ENCODE measurements around the gene EFNA2. TPM values are rescaled to one million over a fixed set of nuclear protein-coding genes. Genes with fewer than 3 reads are reported as not detected.

Gene EFNA2
- total and polyA plus RNA-seq, 2 donors: 0.09 to 0.21 TPM

DNA sequence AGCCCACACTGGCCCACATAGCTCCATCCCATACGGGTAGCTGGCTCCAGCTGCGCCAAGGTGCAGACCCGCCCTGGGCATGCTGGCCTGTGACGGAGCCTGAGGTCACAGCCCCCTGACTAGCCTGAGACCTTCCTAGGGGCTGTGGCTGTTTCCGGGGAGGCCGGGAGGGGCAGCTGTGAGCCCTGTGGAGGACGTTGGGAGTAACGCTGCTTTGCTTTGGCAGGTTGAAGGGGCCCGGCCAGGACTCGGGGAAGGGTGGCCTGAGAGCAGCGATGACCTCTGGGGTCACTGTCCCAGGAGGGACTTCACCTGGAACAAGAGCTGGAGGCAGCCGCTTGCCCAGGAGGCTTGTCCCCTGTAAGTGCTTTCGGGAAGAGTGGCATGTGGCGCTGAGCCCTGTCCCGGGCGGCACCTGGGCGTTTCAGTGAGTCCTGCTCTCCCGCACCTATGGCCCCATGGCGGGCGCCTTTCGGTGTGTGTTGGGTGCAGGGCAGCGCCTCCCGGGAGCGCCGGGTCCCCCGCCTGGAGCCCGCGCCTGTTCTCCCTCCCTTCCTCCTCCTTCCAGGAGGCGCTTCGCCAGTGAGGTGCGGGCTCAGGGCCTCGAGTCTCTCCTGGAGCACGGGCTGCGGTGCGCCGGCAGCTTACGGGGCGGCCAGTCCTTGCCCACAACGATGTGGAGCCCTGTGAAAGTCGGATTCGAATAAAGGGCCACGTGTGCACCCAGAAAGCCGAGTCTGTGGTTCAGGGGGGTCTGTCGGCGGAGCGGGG lies 11.4 kb upstream of the EFNA2 start:
- peak overlapping the region; percentile 89 to 100 for H3K27ac ChIP-seq (ENCODE audit: low read depth in 1 of 2, low read length in 1 of 2)
- H3K9me3 ChIP-seq (ENCODE audit: control insufficient read depth in 2 of 2, insufficient read depth in 1 of 2, low read length in 1 of 2): peaks cover 0 to 13% of the 10 kb centered on the region in 2 donors
- H3K4me1 ChIP-seq (ENCODE audit: control insufficient read depth in 2 of 2, insufficient read depth in 2 of 2, low read length in 2 of 2): peaks cover 33 to 70% of the 10 kb centered on the region in 2 donors
- H3K4me3 ChIP-seq (ENCODE audit: low read length in 2 of 2): peak overlapping the region in 1 of 2 donors; percentile 39
- WGBS: 95% methylated on average over 46 of the region's 46 CpGs
- peaks cover 55 to 79% of the 10 kb centered on the region in 2 donors for H3K36me3 ChIP-seq (ENCODE audit: control insufficient read depth in 2 of 2, insufficient read depth in 2 of 2, low read length in 1 of 2)
- no peaks in the 10 kb centered on the region for H3K27me3 ChIP-seq (ENCODE audit: control insufficient read depth in 2 of 2, insufficient read depth in 1 of 2, low read length in 1 of 2)
- no peak for DNase-seq (ENCODE audit: low read depth in 6 of 9, low spot score in 9 of 9)

- Histone ChIP-seq H3K4me3 (ENCODE audit: low read length in 2 of 2) (peak overlapping the region; percentile 39 to 84), H3K9me3 (ENCODE audit: control insufficient read depth in 2 of 2, insufficient read depth in 1 of 2, low read length in 1 of 2) (peaks cover 0 to 13% of the 10 kb centered on the region in 2 donors), H3K27ac (ENCODE audit: low read depth in 1 of 2, low read length in 1 of 2) (peak overlapping the region; percentile 89 to 100), H3K36me3 (ENCODE audit: control insufficient read depth in 2 of 2, insufficient read depth in 2 of 2, low read length in 1 of 2) (peaks cover 57 to 81% of the 10 kb centered on the region in 2 donors), H3K27me3 (ENCODE audit: control insufficient read depth in 2 of 2, insufficient read depth in 1 of 2, low read length in 1 of 2) (no peaks in the 10 kb centered on the region), H3K4me1 (ENCODE audit: control insufficient read depth in 2 of 2, insufficient read depth in 2 of 2, low read length in 2 of 2) (peaks cover 33 to 68% of the 10 kb centered on the region in 2 donors)
- 68% methylated on average over 44 of the region's 44 CpGs for WGBS
- DNase-seq (ENCODE audit: low read depth in 6 of 9, low spot score in 9 of 9): peak in 1 of 9 donors; percentile 19
Observed at GRCh38 chr19:1274852-1275259, 10.8 kb upstream of the EFNA2 start.

GRCh38 chr19:1275260-1275975 lies 10.3 kb upstream of the EFNA2 start, which contains the start of gene FAM174C:
TSS of gene FAM174C (plus strand) at chr19:1275530. CDS start at chr19:1275550, 20 bp downstream.
- WGBS: under 1% methylated on average over 98 of the region's 98 CpGs
- H3K27ac ChIP-seq (ENCODE audit: low read depth in 1 of 2, low read length in 1 of 2): peak within 1 kb of the TSS; percentile 96 to 100
- peak within 1 kb of the TSS; percentile 62 to 84 for H3K4me3 ChIP-seq (ENCODE audit: low read length in 2 of 2)
- H3K36me3 ChIP-seq (ENCODE audit: control insufficient read depth in 2 of 2, insufficient read depth in 2 of 2, low read length in 1 of 2): peaks cover 57 to 76% of the 10 kb centered on the region in 2 donors
- no peaks in the 10 kb centered on the region for H3K27me3 ChIP-seq (ENCODE audit: control insufficient read depth in 2 of 2, insufficient read depth in 1 of 2, low read length in 1 of 2)
- peak in 8 of 9 donors; percentile 87 to 97 (median 93) for DNase-seq (ENCODE audit: low read depth in 6 of 9, low spot score in 9 of 9)
- peaks cover 0 to 13% of the 10 kb centered on the region in 2 donors for H3K9me3 ChIP-seq (ENCODE audit: control insufficient read depth in 2 of 2, insufficient read depth in 1 of 2, low read length in 1 of 2)
- peaks cover 28 to 62% of the 10 kb centered on the region in 2 donors for H3K4me1 ChIP-seq (ENCODE audit: control insufficient read depth in 2 of 2, insufficient read depth in 2 of 2, low read length in 2 of 2)

DNA sequence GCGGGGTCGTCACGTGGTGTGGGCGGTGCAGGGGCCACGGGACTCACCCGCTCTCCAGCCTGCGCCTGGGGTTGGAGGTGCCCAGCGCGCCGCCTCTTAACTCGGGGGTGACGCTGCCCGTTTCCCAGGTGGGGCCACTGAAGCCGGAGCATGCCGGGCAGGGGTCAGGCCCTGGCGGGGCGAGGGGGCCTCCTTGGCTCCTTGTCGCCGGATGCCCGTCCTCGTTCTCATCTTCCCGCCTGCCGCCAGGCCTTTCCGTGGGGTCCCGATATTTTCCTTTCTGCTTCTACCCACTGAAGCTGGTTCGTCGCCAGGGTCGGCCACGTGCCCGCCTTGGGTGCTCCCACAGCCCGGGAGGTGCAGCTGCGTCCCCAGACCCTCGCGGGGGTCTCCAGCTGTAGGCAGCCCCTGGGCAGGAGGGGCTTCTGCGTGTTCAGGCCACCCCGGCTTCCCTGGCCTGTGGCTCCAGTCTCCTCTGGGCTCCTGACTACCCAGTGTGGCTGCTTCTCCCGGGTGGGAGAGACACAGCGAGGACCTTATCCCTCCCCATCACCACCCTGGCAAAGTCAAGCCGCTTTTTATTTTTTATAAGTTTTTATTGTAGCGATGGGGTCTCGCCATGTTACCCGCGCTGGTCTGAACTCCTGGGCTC lies 9.6 kb upstream of the EFNA2 start:
- Histone ChIP-seq H3K4me1 (ENCODE audit: control insufficient read depth in 2 of 2, insufficient read depth in 2 of 2, low read length in 2 of 2) (peaks cover 22 to 55% of the 10 kb centered on the region in 2 donors), H3K9me3 (ENCODE audit: control insufficient read depth in 2 of 2, insufficient read depth in 1 of 2, low read length in 1 of 2) (peaks cover 0 to 8% of the 10 kb centered on the region in 2 donors), H3K36me3 (ENCODE audit: control insufficient read depth in 2 of 2, insufficient read depth in 2 of 2, low read length in 1 of 2) (peaks cover 52 to 69% of the 10 kb centered on the region in 2 donors), H3K27me3 (ENCODE audit: control insufficient read depth in 2 of 2, insufficient read depth in 1 of 2, low read length in 1 of 2) (no peaks in the 10 kb centered on the region), H3K4me3 (ENCODE audit: low read length in 2 of 2) (peak overlapping the region; percentile 62 to 84), H3K27ac (ENCODE audit: low read depth in 1 of 2, low read length in 1 of 2) (peak overlapping the region; percentile 96 to 100)
- DNase-seq (ENCODE audit: low read depth in 6 of 9, low spot score in 9 of 9): no peak
- WGBS: 5% methylated on average over 43 of the region's 43 CpGs

DNA sequence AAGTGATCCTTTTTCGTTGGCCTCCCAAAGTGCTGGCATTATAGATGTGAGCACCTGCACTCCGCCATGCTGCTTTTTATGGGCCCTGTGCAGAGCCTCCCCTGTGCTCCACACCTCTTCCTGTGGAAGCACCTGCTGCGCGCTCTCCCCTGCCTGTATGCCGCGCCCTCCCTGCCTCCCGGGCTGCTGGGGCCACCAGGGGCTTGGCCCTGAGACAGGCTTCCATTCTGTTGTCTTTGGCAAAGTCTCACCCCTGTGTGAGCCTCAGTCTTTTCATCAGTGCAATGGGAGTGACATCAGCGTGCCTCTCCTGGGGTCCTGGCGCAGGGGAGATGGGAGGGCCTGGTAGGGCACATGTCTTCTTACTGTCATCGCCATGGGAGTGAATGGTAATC lies 9.0 kb upstream of the EFNA2 start:
- H3K27ac ChIP-seq (ENCODE audit: low read depth in 1 of 2, low read length in 1 of 2): peak overlapping the region; percentile 96 to 100
- 32% methylated on average over 10 of the region's 10 CpGs for WGBS
- peaks cover 47 to 64% of the 10 kb centered on the region in 2 donors for H3K36me3 ChIP-seq (ENCODE audit: control insufficient read depth in 2 of 2, insufficient read depth in 2 of 2, low read length in 1 of 2)
- H3K4me1 ChIP-seq (ENCODE audit: control insufficient read depth in 2 of 2, insufficient read depth in 2 of 2, low read length in 2 of 2): peaks cover 18 to 50% of the 10 kb centered on the region in 2 donors
- peak in 2 of 9 donors; percentile 59 to 74 for DNase-seq (ENCODE audit: low read depth in 6 of 9, low spot score in 9 of 9)
- H3K4me3 ChIP-seq (ENCODE audit: low read length in 2 of 2): peak overlapping the region; percentile 62 to 84
- H3K27me3 ChIP-seq (ENCODE audit: control insufficient read depth in 2 of 2, insufficient read depth in 1 of 2, low read length in 1 of 2): no peaks in the 10 kb centered on the region
- peaks cover 0 to 8% of the 10 kb centered on the region in 2 donors for H3K9me3 ChIP-seq (ENCODE audit: control insufficient read depth in 2 of 2, insufficient read depth in 1 of 2, low read length in 1 of 2)

- H3K9me3 ChIP-seq (ENCODE audit: control insufficient read depth in 2 of 2, insufficient read depth in 1 of 2, low read length in 1 of 2): peaks cover 0 to 8% of the 10 kb centered on the region in 2 donors
- no peaks in the 10 kb centered on the region for H3K27me3 ChIP-seq (ENCODE audit: control insufficient read depth in 2 of 2, insufficient read depth in 1 of 2, low read length in 1 of 2)
- DNase-seq (ENCODE audit: low read depth in 6 of 9, low spot score in 9 of 9): no peak
- peaks cover 18 to 46% of the 10 kb centered on the region in 2 donors for H3K4me1 ChIP-seq (ENCODE audit: control insufficient read depth in 2 of 2, insufficient read depth in 2 of 2, low read length in 2 of 2)
- H3K36me3 ChIP-seq (ENCODE audit: control insufficient read depth in 2 of 2, insufficient read depth in 2 of 2, low read length in 1 of 2): peaks cover 42 to 59% of the 10 kb centered on the region in 2 donors
- no peak overlapping the region for H3K4me3 ChIP-seq (ENCODE audit: low read length in 2 of 2)
- peak overlapping the region; percentile 96 to 100 for H3K27ac ChIP-seq (ENCODE audit: low read depth in 1 of 2, low read length in 1 of 2)
- WGBS: 96% methylated on average over 15 of the region's 15 CpGs
Observed at GRCh38 chr19:1277061-1277460, 8.6 kb upstream of the EFNA2 start.

- H3K9me3 ChIP-seq (ENCODE audit: control insufficient read depth in 2 of 2, insufficient read depth in 1 of 2, low read length in 1 of 2): peaks cover 0 to 8% of the 10 kb centered on the region in 2 donors
- no peak for DNase-seq (ENCODE audit: low read depth in 6 of 9, low spot score in 9 of 9)
- 94% methylated on average over 12 of the region's 12 CpGs for WGBS
- no peak overlapping the region for H3K4me3 ChIP-seq (ENCODE audit: low read length in 2 of 2)
- H3K27ac ChIP-seq (ENCODE audit: low read depth in 1 of 2, low read length in 1 of 2): no peak overlapping the region
- H3K27me3 ChIP-seq (ENCODE audit: control insufficient read depth in 2 of 2, insufficient read depth in 1 of 2, low read length in 1 of 2): peaks cover 1 to 6% of the 10 kb centered on the region in 2 donors
- H3K36me3 ChIP-seq (ENCODE audit: control insufficient read depth in 2 of 2, insufficient read depth in 2 of 2, low read length in 1 of 2): peaks cover 35 to 49% of the 10 kb centered on the region in 2 donors
- peaks cover 18 to 37% of the 10 kb centered on the region in 2 donors for H3K4me1 ChIP-seq (ENCODE audit: control insufficient read depth in 2 of 2, insufficient read depth in 2 of 2, low read length in 2 of 2)
Observed at GRCh38 chr19:1278074-1278473, 7.6 kb upstream of the EFNA2 start.

DNA sequence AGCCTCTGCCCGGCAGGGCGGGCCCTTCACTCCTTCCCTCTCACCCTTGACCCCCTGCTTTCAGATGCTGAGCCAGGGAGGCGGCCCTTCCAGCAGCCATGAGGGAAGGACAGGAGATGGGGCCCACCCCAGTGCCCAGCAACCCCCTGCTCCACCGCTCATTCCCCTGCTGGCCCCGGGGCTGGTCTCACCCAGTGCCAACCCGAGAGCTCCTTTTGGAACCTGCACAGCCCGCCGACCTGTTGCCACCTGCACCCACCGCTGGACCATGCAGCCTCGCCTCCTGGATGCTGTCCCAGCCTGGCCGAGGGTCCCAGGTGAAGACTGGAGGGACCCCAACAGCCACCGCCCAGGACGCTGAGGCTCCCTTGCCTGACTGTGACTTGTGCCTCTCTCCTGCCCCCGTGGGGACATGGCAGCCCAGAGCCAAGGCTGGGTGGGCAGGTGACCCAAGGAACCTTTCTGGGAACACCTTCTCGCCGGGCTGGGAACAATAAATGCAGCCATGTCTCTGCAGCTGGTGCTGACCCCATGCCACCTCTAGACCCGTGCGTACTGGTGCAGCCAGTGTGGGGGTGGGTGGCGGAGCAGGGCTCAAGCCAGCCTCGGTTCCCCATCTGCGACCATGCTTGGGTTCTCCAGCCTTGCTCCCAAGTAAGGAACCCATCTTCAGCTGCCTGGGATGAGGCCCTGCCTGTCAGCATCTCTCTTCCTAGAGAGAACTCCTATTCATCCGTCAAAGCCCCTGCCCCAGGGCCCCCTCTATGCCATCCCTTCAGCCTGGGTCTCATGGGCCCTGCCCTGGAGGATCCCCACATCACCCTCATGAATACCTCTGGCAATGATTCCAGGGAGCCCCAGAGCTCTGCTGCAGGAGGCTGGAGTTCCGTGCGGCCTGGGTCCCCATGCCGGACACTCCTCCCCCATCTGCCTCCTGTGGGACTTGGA lies 6.7 kb upstream of the EFNA2 start:
- Histone ChIP-seq H3K9me3 (ENCODE audit: control insufficient read depth in 2 of 2, insufficient read depth in 1 of 2, low read length in 1 of 2) (peaks cover 0 to 8% of the 10 kb centered on the region in 2 donors), H3K4me3 (ENCODE audit: low read length in 2 of 2) (no peak overlapping the region), H3K27me3 (ENCODE audit: control insufficient read depth in 2 of 2, insufficient read depth in 1 of 2, low read length in 1 of 2) (peaks cover 10 to 15% of the 10 kb centered on the region in 2 donors), H3K27ac (ENCODE audit: low read depth in 1 of 2, low read length in 1 of 2) (no peak overlapping the region), H3K36me3 (ENCODE audit: control insufficient read depth in 2 of 2, insufficient read depth in 2 of 2, low read length in 1 of 2) (peaks cover 26 to 40% of the 10 kb centered on the region in 2 donors), H3K4me1 (ENCODE audit: control insufficient read depth in 2 of 2, insufficient read depth in 2 of 2, low read length in 2 of 2) (peaks cover 17 to 29% of the 10 kb centered on the region in 2 donors)
- no peak for DNase-seq (ENCODE audit: low read depth in 6 of 9, low spot score in 9 of 9)
- WGBS: 97% methylated on average over 25 of the region's 25 CpGs
